CD14-positive monocyte (primary cell): Measurements from ENCODE around the gene NRP2. TPM values are rescaled to one million over a fixed set of nuclear protein-coding genes. Genes with fewer than 3 reads are reported as not detected.

Experiments
- DNase-seq, 3 donors: peaks; one replicate each; pipeline ENCODE4 v3.0.0-alpha.2; 2011 to 2022
- H2AFZ ChIP-seq: 2 replicates; pipeline ENCODE4 v1.6.0; 2012; ENCODE audit warnings: mild to moderate bottlenecking, low read depth, low read length, inconsistent platforms; ENCODE audit not compliant: insufficient read depth, poor library complexity, severe bottlenecking
- H3K27ac ChIP-seq, 2 donors: 1 replicate in 1 of 2; 2 replicates in 1 of 2; pipeline ENCODE4 v1.5.1; 2012 to 2013; ENCODE audit warnings: low read length in 2 of 2, control low read depth in 1 of 2, inconsistent platforms in 1 of 2, low read depth in 1 of 2, mild to moderate bottlenecking in 1 of 2
- H3K27me3 ChIP-seq, 2 donors: one replicate each; pipeline versions ENCODE4 v1.6.0 to v1.6.1; 2011 to 2013; ENCODE audit warnings: low read length in 2 of 2; ENCODE audit not compliant: control insufficient read depth in 2 of 2, insufficient read depth in 2 of 2
- H3K36me3 ChIP-seq, 2 donors: replicated peaks in 1 of 2; 1 replicate in 1 of 2; 2 replicates in 1 of 2; pipeline versions ENCODE4 v1.5.1 to v1.6.1; 2012 to 2013; ENCODE audit warnings: low read length in 2 of 2, control low read depth in 1 of 2, inconsistent platforms in 1 of 2, mild to moderate bottlenecking in 1 of 2; ENCODE audit not compliant: insufficient read depth in 2 of 2, control insufficient read depth in 1 of 2
- H3K4me1 ChIP-seq, 2 donors: 1 replicate in 1 of 2; 2 replicates in 1 of 2; pipeline versions ENCODE4 v1.5.1 to v1.6.1; 2012 to 2013; ENCODE audit warnings: low read length in 2 of 2, control low read depth in 1 of 2, inconsistent platforms in 1 of 2, mild to moderate bottlenecking in 1 of 2, moderate library complexity in 1 of 2; ENCODE audit not compliant: insufficient read depth in 2 of 2, control insufficient read depth in 1 of 2
- H3K4me2 ChIP-seq: replicated peaks from 2 replicates; pipeline ENCODE3; 2012; ENCODE audit warnings: low read length, moderate library complexity, mild to moderate bottlenecking; ENCODE audit not compliant: poor library complexity, severe bottlenecking; ENCODE audit errors: extremely low read depth
- H3K4me3 ChIP-seq, 3 experiments: fragments of 200-600 bp in 1 of 3; sonication (generic) in 1 of 3; replicated peaks in 1 of 3; 1 replicate in 2 of 3; 2 replicates in 1 of 3; pipeline ENCODE4 v1.5.1; 2011 to 2013; ENCODE audit warnings: low read length in 3 of 3, mild to moderate bottlenecking in 3 of 3, control low read depth in 2 of 3, low read depth in 2 of 3, inconsistent platforms in 1 of 3, moderate library complexity in 1 of 3
- H3K79me2 ChIP-seq: 2 replicates; pipeline ENCODE4 v1.6.0; 2012; ENCODE audit warnings: mild to moderate bottlenecking, control low read depth, inconsistent platforms, low read length, moderate library complexity; ENCODE audit not compliant: insufficient read depth
- H3K9ac ChIP-seq: 2 replicates; pipeline ENCODE4 v1.6.0; 2017; ENCODE audit warnings: low read length, mild to moderate bottlenecking; ENCODE audit not compliant: insufficient read depth, poor library complexity, severe bottlenecking
- H3K9me3 ChIP-seq, 2 donors: replicated peaks in 1 of 2; 1 replicate in 1 of 2; 2 replicates in 1 of 2; pipeline versions ENCODE4 v1.5.1 to v1.6.1; 2012 to 2013; ENCODE audit warnings: low read length in 2 of 2, control low read depth in 1 of 2; ENCODE audit not compliant: control insufficient read depth in 1 of 2, insufficient read depth in 1 of 2
- H4K20me1 ChIP-seq: 2 replicates; pipeline ENCODE4 v1.6.0; 2012; ENCODE audit warnings: mild to moderate bottlenecking, low read length, control low read depth, moderate library complexity; ENCODE audit not compliant: insufficient read depth
- H3K27ac Mint-ChIP-seq, 7 donors: one replicate each; pipeline ENCODE4 v1.8.0; 2020; ENCODE audit warnings: mild to moderate bottlenecking in 7 of 7, mixed read lengths in 7 of 7, moderate library complexity in 6 of 7, inconsistent platforms in 2 of 7
- H3K27me3 Mint-ChIP-seq, 3 donors: one replicate each; pipeline ENCODE4 v1.8.0; 2021 to 2022; ENCODE audit warnings: low read depth in 3 of 3, mild to moderate bottlenecking in 3 of 3, mixed read lengths in 3 of 3, moderate library complexity in 3 of 3, inconsistent platforms in 1 of 3
- H3K36me3 Mint-ChIP-seq, 2 donors: one replicate each; pipeline ENCODE4 v1.8.0; 2020; ENCODE audit warnings: mixed read lengths in 2 of 2, inconsistent platforms in 1 of 2, mild to moderate bottlenecking in 1 of 2
- H3K4me1 Mint-ChIP-seq: one replicate; pipeline ENCODE4 v1.8.0; 2020; ENCODE audit warnings: mild to moderate bottlenecking, mixed read lengths
- H3K4me3 Mint-ChIP-seq, 2 donors: one replicate each; pipeline ENCODE4 v1.8.0; 2020; ENCODE audit warnings: mild to moderate bottlenecking in 2 of 2, mixed read lengths in 2 of 2, moderate library complexity in 1 of 2
- H3K9me3 Mint-ChIP-seq, 7 donors: one replicate each; pipeline ENCODE4 v1.8.0; 2020 to 2022; ENCODE audit warnings: mixed read lengths in 7 of 7, mild to moderate bottlenecking in 6 of 7, moderate library complexity in 6 of 7, inconsistent platforms in 2 of 7
- CTCF ChIP-seq: fragments of 200-600 bp; IDR thresholded peaks from one replicate; pipeline ENCODE4 v1.8.0; 2022; ENCODE audit warnings: antibody characterized with exemption, mild to moderate bottlenecking
- WGBS: methylation state at CpG from one replicate; pipeline ENCODE4 v1.1.5; 2013; ENCODE audit warnings: missing lambda C conversion rate; ENCODE audit not compliant: insufficient coverage; 5-methylcytosine and 5-hydroxymethylcytosine counted together
- intact Hi-C, 2 donors: fragments of 100-400 bp; cut with micrococcal nuclease; formaldehyde crosslinking; loops; one replicate each; pipeline versions ENCODE4 v1.15.0 to v1.15.1; 2023
- polyA plus RNA-seq, 3 donors: library from polyadenylated mRNA; depleted of rRNA in 1 of 3; unstranded in 2 of 3; stranded (reverse) in 1 of 3; fragments of 300-500 nt in 2 of 3; fragments of >200 nt in 1 of 3; fragmentation: Illumina TruSeq in 2 of 3; gene quantifications; 1 replicate in 2 of 3; 2 replicates in 1 of 3; pipeline ENCODE4 v1.2.3, GENCODE V29; 2012 to 2021

Gene NRP2
- polyA plus RNA-seq, 3 donors, result 0.97 to 3.3 (median 1.6) TPM

- Histone ChIP-seq H3K9ac (no peak overlapping the region), H2AFZ (no peak overlapping the region), H4K20me1 (no peaks in the 10 kb centered on the region), H3K4me1 (peaks cover 24 to 26% of the 10 kb centered on the region in 2 donors), H3K4me2 (no peak overlapping the region), H3K27ac (no peak overlapping the region), H3K4me3 (no peak overlapping the region), H3K9me3 (no peaks in the 10 kb centered on the region), H3K79me2 (no peaks in the 10 kb centered on the region), H3K27me3 (peaks cover 6 to 11% of the 10 kb centered on the region in 2 donors), H3K36me3 (no peaks in the 10 kb centered on the region)
- no peaks in the 10 kb centered on the region for H3K36me3 Mint-ChIP-seq
- WGBS, result 100% methylated on average over 1 of the region's 3 CpGs
- peak overlapping the region in 2 of 7 donors; percentile 17 to 30 for H3K27ac Mint-ChIP-seq
- peak in 1 of 3 donors; percentile 50 for DNase-seq
- TF ChIP-seq CTCF, result no peak
- peaks cover 14 to 25% (median 16%) of the 10 kb centered on the region in 3 donors for H3K27me3 Mint-ChIP-seq
- no peaks in the 10 kb centered on the region for H3K9me3 Mint-ChIP-seq
- intact Hi-C loops, result no loop called here
- no peak overlapping the region for H3K4me3 Mint-ChIP-seq
- peaks cover 27% of the 10 kb centered on the region for H3K4me1 Mint-ChIP-seq
Measured at GRCh38 chr2:205695460-205695991, 13.2 kb downstream of the NRP2 start.

GRCh38 chr2:205696331-205696926 lies 14.1 kb downstream of the NRP2 start:
- H3K4me3 ChIP-seq, result no peak overlapping the region
- intact Hi-C loops, result no loop called here
- H3K9ac ChIP-seq, result no peak overlapping the region
- WGBS, result 96% methylated on average over 8 of the region's 11 CpGs
- no peak overlapping the region for H3K4me2 ChIP-seq
- no peak overlapping the region for H2AFZ ChIP-seq
- no peaks in the 10 kb centered on the region for H4K20me1 ChIP-seq
- no peaks in the 10 kb centered on the region for H3K36me3 Mint-ChIP-seq
- H3K27ac ChIP-seq, result no peak overlapping the region
- DNase-seq, result no peak
- H3K4me3 Mint-ChIP-seq, result no peak overlapping the region
- H3K4me1 ChIP-seq, result peaks cover 29 to 34% of the 10 kb centered on the region in 2 donors
- peaks cover 9 to 25% (median 13%) of the 10 kb centered on the region in 3 donors for H3K27me3 Mint-ChIP-seq
- no peaks in the 10 kb centered on the region for H3K9me3 ChIP-seq
- peaks cover under 1 to 8% of the 10 kb centered on the region in 2 donors for H3K27me3 ChIP-seq
- no peak overlapping the region for H3K27ac Mint-ChIP-seq
- no peaks in the 10 kb centered on the region for H3K79me2 ChIP-seq
- peaks cover 33% of the 10 kb centered on the region for H3K4me1 Mint-ChIP-seq
- no peak for TF ChIP-seq CTCF
- H3K9me3 Mint-ChIP-seq, result no peaks in the 10 kb centered on the region
- no peaks in the 10 kb centered on the region for H3K36me3 ChIP-seq
